Measurements from ENCODE around the gene PIEZO1.
"Not testable (repeated sequence)": the region's sequence is repeated elsewhere in the genome, so short reads cannot be mapped to it uniquely, and the experiment has no call there.

Gene PIEZO1

DNA sequence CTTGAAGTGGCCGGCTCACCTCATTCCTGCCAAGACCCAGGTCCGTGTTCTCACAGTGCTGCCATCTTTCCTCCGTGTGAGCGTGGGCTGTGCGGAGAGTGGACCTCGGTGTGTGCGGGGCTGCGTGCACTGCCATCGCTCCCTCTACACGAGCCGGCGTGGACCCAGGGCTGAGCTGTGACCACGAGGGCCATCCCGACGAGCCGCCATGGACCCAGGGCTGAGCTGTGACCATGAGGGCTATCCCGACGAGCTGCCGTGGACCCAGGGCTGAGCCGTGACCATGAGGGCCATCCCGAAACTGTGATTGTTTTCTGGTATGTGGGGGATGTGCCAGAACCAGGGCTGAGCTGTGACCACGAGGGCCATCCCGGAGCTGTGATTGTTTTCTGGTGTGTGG is 113.2 kb downstream of the PIEZO1 start:
- DNase-seq (ENCODE audit: low spot score), result no peak

GRCh38 chr16:88669980-88670379 is 115.0 kb downstream of the PIEZO1 start:
- no peak for DNase-seq (ENCODE audit: low spot score)

DNA sequence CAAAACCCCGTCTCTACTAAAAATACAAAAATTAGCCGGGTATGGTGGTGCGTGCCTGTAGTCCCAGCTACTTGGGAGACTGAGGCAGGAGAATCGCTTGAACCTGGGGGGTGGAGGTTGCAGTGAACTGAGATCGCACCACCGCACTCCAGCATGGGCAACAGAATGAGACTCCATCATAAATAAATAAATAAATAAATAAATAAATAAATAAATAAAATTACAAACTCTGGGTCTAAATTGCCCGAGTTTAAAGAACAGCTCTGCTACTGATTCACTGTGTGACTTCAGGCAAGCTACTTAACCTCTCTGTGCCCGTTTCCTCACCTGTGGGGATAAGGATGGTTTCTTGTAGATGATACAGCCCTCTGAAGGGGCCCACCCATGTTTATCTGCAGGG is 115.5 kb downstream of the PIEZO1 start:
- not testable (repeated sequence) for DNase-seq (ENCODE audit: low spot score)

- no peak for DNase-seq (ENCODE audit: low spot score)
Observed at GRCh38 chr16:88667461-88667860, 117.6 kb downstream of the PIEZO1 start.

- DNase-seq (ENCODE audit: low spot score), result no peak
Observed at GRCh38 chr16:88665570-88665969, 119.5 kb downstream of the PIEZO1 start.
